AG04450 (cell line): ENCODE results near the gene WNK2. TPM values are rescaled to one million over a fixed set of nuclear protein-coding genes. Genes with fewer than 3 reads are reported as not detected.

ENCODE experiments used
- CTCF ChIA-PET: fragments of 300-600, 350-600 bp; formaldehyde crosslinking; extraction: SDS; loops from one replicate; lab custom pipeline; 2022; ENCODE audit warnings: antibody characterized with exemption, inconsistent platforms; lab: Charles Lee
- POLR2A ChIA-PET: fragments of 350-600 bp; formaldehyde crosslinking; extraction: SDS; loops from one replicate; lab custom pipeline; 2021; ENCODE audit warnings: antibody characterized with exemption, inconsistent platforms; lab: Yijun Ruan, JAX
- DNase-seq: peaks from one replicate; pipeline ENCODE4 v3.0.0-alpha.2; 2011; ENCODE audit warnings: low read depth, low spot score
- H3K27ac ChIP-seq: one replicate; pipeline ENCODE4 v1.5.1; 2012; ENCODE audit warnings: low read depth, low read length, control low read depth
- H3K27me3 ChIP-seq: one replicate; pipeline ENCODE4 v1.6.0; 2012; ENCODE audit warnings: low read length; ENCODE audit not compliant: control insufficient read depth, insufficient read depth
- H3K4me3 ChIP-seq: 2 replicates; pipeline ENCODE4 v1.5.1; 2011; ENCODE audit warnings: mild to moderate bottlenecking, low read depth, low read length, control low read depth
- H3K9me3 ChIP-seq: 2 replicates; pipeline ENCODE4 v1.5.1; 2012; ENCODE audit warnings: low read length; ENCODE audit not compliant: control insufficient read depth, insufficient read depth
- CTCF ChIP-seq: IDR thresholded peaks from 2 replicates; pipeline ENCODE4 v1.5.1; 2011; ENCODE audit warnings: low read depth, low read length, control low read depth, inconsistent platforms
- polyA plus RNA-seq: library from polyadenylated mRNA; depleted of rRNA; stranded (reverse); fragments of >200 nt; gene quantifications from 2 replicates; pipeline ENCODE4 v1.2.3, GENCODE V29; 2011

Gene WNK2
- polyA plus RNA-seq, 1 experiment, result not detected

GRCh38 chr9:93207860-93208734, 24.2 kb downstream of the WNK2 start:
- Histone ChIP-seq H3K27ac (no peak overlapping the region), H3K9me3 (peaks cover 25% of the 10 kb centered on the region), H3K27me3 (peaks cover 9% of the 10 kb centered on the region), H3K4me3 (no peak overlapping the region)
- no peak for TF ChIP-seq CTCF
- ChIA-PET POLR2A (no interaction called here), CTCF (no interaction called here)
- DNase-seq, result no peak

- H3K27ac ChIP-seq, result no peak overlapping the region
Observed at GRCh38 chr9:93209097-93209496, 25.2 kb downstream of the WNK2 start.

GRCh38 chr9:93209576-93210323, 25.8 kb downstream of the WNK2 start:
- POLR2A ChIA-PET, result no interaction called here
- Histone ChIP-seq H3K9me3 (peaks cover 25% of the 10 kb centered on the region), H3K4me3 (no peak overlapping the region), H3K27ac (no peak overlapping the region), H3K27me3 (peaks cover 8% of the 10 kb centered on the region)
- DNase-seq, result no peak
- no peak for TF ChIP-seq CTCF
- CTCF ChIA-PET, result no interaction called here

More at GRCh38 chr9:93209097-93209496, 25.2 kb downstream of the WNK2 start:
- Histone ChIP-seq H3K9me3 (peaks cover 25% of the 10 kb centered on the region), H3K27me3 (peaks cover 9% of the 10 kb centered on the region), H3K4me3 (no peak overlapping the region)
- TF ChIP-seq CTCF, result no peak
- ChIA-PET CTCF (no interaction called here), POLR2A (no interaction called here)
- DNase-seq, result no peak

GRCh38 chr9:93210324-93210973, 26.5 kb downstream of the WNK2 start:
- no peak for TF ChIP-seq CTCF
- DNase-seq, result no peak
- CTCF ChIA-PET, result no interaction called here
- Histone ChIP-seq H3K27ac (no peak overlapping the region), H3K27me3 (peaks cover 3% of the 10 kb centered on the region), H3K4me3 (no peak overlapping the region), H3K9me3 (peaks cover 28% of the 10 kb centered on the region)
- POLR2A ChIA-PET, result no interaction called here
